B cell (primary cell): ENCODE data around the gene ADM2. TPM values are rescaled to one million over a fixed set of nuclear protein-coding genes. Genes with fewer than 3 reads are reported as not detected.

Experiments used
- ATAC-seq: fragments of 200-7000 bp; cut with Tn5 transposase; one replicate; pipeline ENCODE4 v1.10.0; 2021; ENCODE audit warnings: low read depth, mild to moderate bottlenecking, moderate number of reproducible peaks, moderate library complexity
- CTCF ChIA-PET: fragments of 350-600 bp; sonication (Branson Sonifier 250); formaldehyde crosslinking; loops from one replicate; lab custom pipeline; 2021; ENCODE audit warnings: antibody characterized with exemption, inconsistent platforms; lab: Charles Lee
- POLR2A ChIA-PET: fragments of 350-600 bp; sonication (Branson Sonifier 250); formaldehyde crosslinking; loops from one replicate; lab custom pipeline; 2021; ENCODE audit warnings: antibody characterized with exemption; lab: Charles Lee
- DNase-seq: peaks from one replicate; pipeline ENCODE4 v3.0.0; 2013
- H2AFZ ChIP-seq: 2 replicates; pipeline ENCODE4 v1.6.1; 2012; ENCODE audit warnings: mild to moderate bottlenecking, low read depth, low read length; ENCODE audit not compliant: insufficient read depth, poor library complexity, severe bottlenecking
- H3K27ac ChIP-seq, 2 donors: 1 replicate in 1 of 2; 2 replicates in 1 of 2; pipeline ENCODE4 v1.5.1; 2012 to 2013; ENCODE audit warnings: low read length in 2 of 2, mild to moderate bottlenecking in 2 of 2, moderate library complexity in 1 of 2
- H3K27me3 ChIP-seq, 4 experiments: fragments of 200-600 bp in 1 of 4; sonication (generic) in 1 of 4; replicated peaks in 1 of 4; 1 replicate in 2 of 4; 2 replicates in 2 of 4; pipeline versions ENCODE4 v1.6.1 to v1.7.0; 2013 to 2016; ENCODE audit warnings: low read length in 3 of 4, mild to moderate bottlenecking in 2 of 4, mixed read lengths in 1 of 4, moderate library complexity in 1 of 4; ENCODE audit not compliant: insufficient read depth in 4 of 4, control insufficient read depth in 3 of 4; ENCODE audit errors: control extremely low read depth in 1 of 4
- H3K36me3 ChIP-seq, 2 experiments: replicated peaks in 1 of 2; 1 replicate in 1 of 2; 2 replicates in 1 of 2; pipeline versions ENCODE4 v1.6.1 to v1.7.1; 2013; ENCODE audit warnings: low read length in 1 of 2; ENCODE audit not compliant: insufficient read depth in 2 of 2, control insufficient read depth in 1 of 2; ENCODE audit errors: control extremely low read depth in 1 of 2, extremely low read depth in 1 of 2
- H3K4me1 ChIP-seq, 2 donors: fragments of 200-600 bp in 1 of 2; sonication (generic) in 1 of 2; 1 replicate in 1 of 2; 2 replicates in 1 of 2; pipeline versions ENCODE4 v1.5.1 to v1.6.1; 2013 to 2017; ENCODE audit warnings: low read length in 2 of 2; ENCODE audit not compliant: control insufficient read depth in 2 of 2, insufficient read depth in 2 of 2
- H3K4me2 ChIP-seq: replicated peaks from 2 replicates; pipeline ENCODE3; 2012; ENCODE audit warnings: mild to moderate bottlenecking, low read depth, low read length; ENCODE audit not compliant: poor library complexity, severe bottlenecking
- H3K4me3 ChIP-seq, 5 experiments: fragments of 200-600 bp in 1 of 5; sonication (generic) in 1 of 5; 1 replicate in 3 of 5; 2 replicates in 2 of 5; pipeline versions ENCODE4 v1.5.1 to v1.7.0; 2011 to 2016; ENCODE audit warnings: low read length in 4 of 5, mild to moderate bottlenecking in 4 of 5, low read depth in 2 of 5, control low read depth in 1 of 5, moderate library complexity in 1 of 5; ENCODE audit not compliant: insufficient read depth in 1 of 5; ENCODE audit errors: control extremely low read depth in 1 of 5, extremely low read depth in 1 of 5
- H3K79me2 ChIP-seq: fragments of 200-600 bp; sonication (generic); one replicate; pipeline ENCODE4 v1.6.0; 2016; ENCODE audit warnings: low read length; ENCODE audit not compliant: control insufficient read depth, insufficient read depth
- H3K9ac ChIP-seq: fragments of 200-600 bp; sonication (generic); 2 replicates; pipeline ENCODE4 v1.6.1; 2017; ENCODE audit warnings: mild to moderate bottlenecking, low read length, moderate library complexity
- H3K9me3 ChIP-seq, 3 donors: one replicate each; pipeline versions ENCODE4 v1.6.1 to v1.7.1; 2013; ENCODE audit warnings: low read length in 2 of 3; ENCODE audit not compliant: control insufficient read depth in 2 of 3, insufficient read depth in 1 of 3; ENCODE audit errors: control extremely low read depth in 1 of 3
- H4K20me1 ChIP-seq: 2 replicates; pipeline ENCODE4 v1.6.0; 2012; ENCODE audit warnings: mild to moderate bottlenecking, low read length; ENCODE audit not compliant: insufficient read depth, control insufficient read depth, poor library complexity, severe bottlenecking
- H3K27ac Mint-ChIP-seq: one replicate; pipeline ENCODE4 v1.8.0; 2021; ENCODE audit warnings: mixed read lengths
- H3K27me3 Mint-ChIP-seq: one replicate; pipeline ENCODE4 v1.8.0; 2021; ENCODE audit warnings: mixed read lengths
- H3K4me1 Mint-ChIP-seq: one replicate; pipeline ENCODE4 v1.8.0; 2021; ENCODE audit warnings: mixed read lengths
- H3K4me3 Mint-ChIP-seq: one replicate; pipeline ENCODE4 v1.8.0; 2021; ENCODE audit warnings: mixed read lengths
- H3K9me3 Mint-ChIP-seq: one replicate; pipeline ENCODE4 v1.8.0; 2022; ENCODE audit warnings: mixed read lengths; ENCODE audit not compliant: insufficient read depth
- EZH2 ChIP-seq: IDR thresholded peaks from 2 replicates; pipeline ENCODE4 v1.6.1; 2012; ENCODE audit warnings: borderline replicate concordance, low read depth, mild to moderate bottlenecking, moderate library complexity, low read length; ENCODE audit not compliant: insufficient read depth, poor library complexity, severe bottlenecking
- WGBS: methylation state at CpG from one replicate; pipeline ENCODE4 v1.1.5; 2013; ENCODE audit warnings: missing lambda C conversion rate; ENCODE audit not compliant: insufficient coverage; 5-methylcytosine and 5-hydroxymethylcytosine counted together
- intact Hi-C: fragments of 100-400 bp; cut with micrococcal nuclease; formaldehyde crosslinking; loops from one replicate; pipeline ENCODE4 v1.10.0; 2022
- polyA plus RNA-seq: library from polyadenylated mRNA; depleted of rRNA; stranded (reverse); fragments of >200 nt; gene quantifications from 2 replicates; pipeline ENCODE4 v1.2.3, GENCODE V29; 2012
- total RNA-seq, 2 donors: library from RNA; stranded (reverse); fragments of 120-200 nt in 1 of 2; gene quantifications; 1 replicate in 1 of 2; 2 replicates in 1 of 2; pipeline versions ENCODE4 v1.2.3 to v1.2.4, GENCODE V29; 2013 to 2022
- TF ChIP-seq, protein P1 (sequence below): fragments of 200-600 bp; IDR thresholded peaks from one replicate; pipeline ENCODE4 v1.8.0; 2022; ENCODE audit warnings: antibody characterized with exemption, mild to moderate bottlenecking

ADM2 gene
- total and polyA plus RNA-seq, 2 donors (not counting 1 experiment from before 2014, with no cell fraction given): 0.67 to 3.7 TPM

- Histone ChIP-seq H3K9ac (no peak overlapping the region), H3K27ac (no peak overlapping the region), H3K4me2 (no peak overlapping the region), H3K36me3 (peaks cover 0 to 55% of the 10 kb centered on the region in 2 experiments), H3K27me3 (no peaks in the 10 kb centered on the region), H3K4me1 (no peaks in the 10 kb centered on the region), H3K4me3 (no peak overlapping the region), H4K20me1 (no peaks in the 10 kb centered on the region), H3K79me2 (no peaks in the 10 kb centered on the region), H2AFZ (no peak overlapping the region), H3K9me3 (no peaks in the 10 kb centered on the region)
- no peaks in the 10 kb centered on the region for H3K4me1 Mint-ChIP-seq
- H3K27ac Mint-ChIP-seq: no peak overlapping the region
- 90% methylated on average over 32 of the region's 36 CpGs for WGBS
- H3K4me3 Mint-ChIP-seq: no peak overlapping the region
- ChIA-PET POLR2A (interaction anchor here (0.9 kb wide), 1 partner anchor 32 kb away, joined by 3 read pairs; no protein-coding TSS in a partner anchor), CTCF (interaction anchor here (0.6 kb wide), 1 partner anchor 55 kb away, joined by 4 read pairs; no protein-coding TSS in a partner anchor)
- no peaks in the 10 kb centered on the region for H3K9me3 Mint-ChIP-seq
- intact Hi-C loops: no loop called here
- DNase-seq (no peak), ATAC-seq (no peak)
- H3K27me3 Mint-ChIP-seq: no peaks in the 10 kb centered on the region
- TF ChIP-seq, protein P1, sequence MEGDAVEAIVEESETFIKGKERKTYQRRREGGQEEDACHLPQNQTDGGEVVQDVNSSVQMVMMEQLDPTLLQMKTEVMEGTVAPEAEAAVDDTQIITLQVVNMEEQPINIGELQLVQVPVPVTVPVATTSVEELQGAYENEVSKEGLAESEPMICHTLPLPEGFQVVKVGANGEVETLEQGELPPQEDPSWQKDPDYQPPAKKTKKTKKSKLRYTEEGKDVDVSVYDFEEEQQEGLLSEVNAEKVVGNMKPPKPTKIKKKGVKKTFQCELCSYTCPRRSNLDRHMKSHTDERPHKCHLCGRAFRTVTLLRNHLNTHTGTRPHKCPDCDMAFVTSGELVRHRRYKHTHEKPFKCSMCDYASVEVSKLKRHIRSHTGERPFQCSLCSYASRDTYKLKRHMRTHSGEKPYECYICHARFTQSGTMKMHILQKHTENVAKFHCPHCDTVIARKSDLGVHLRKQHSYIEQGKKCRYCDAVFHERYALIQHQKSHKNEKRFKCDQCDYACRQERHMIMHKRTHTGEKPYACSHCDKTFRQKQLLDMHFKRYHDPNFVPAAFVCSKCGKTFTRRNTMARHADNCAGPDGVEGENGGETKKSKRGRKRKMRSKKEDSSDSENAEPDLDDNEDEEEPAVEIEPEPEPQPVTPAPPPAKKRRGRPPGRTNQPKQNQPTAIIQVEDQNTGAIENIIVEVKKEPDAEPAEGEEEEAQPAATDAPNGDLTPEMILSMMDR: no peak
- no peak for TF ChIP-seq EZH2
Observed at GRCh38 chr22:50437511-50438304, 43.6 kb upstream of the ADM2 start.
